Measurements from ENCODE around the gene LPP. TPM values are rescaled to one million over a fixed set of nuclear protein-coding genes. Genes with fewer than 3 reads are reported as not detected.

Gene LPP
- total and polyA plus RNA-seq, 2 donors (not counting 1 experiment from before 2014, with no cell fraction given): 7.6 to 81.7 TPM

DNA sequence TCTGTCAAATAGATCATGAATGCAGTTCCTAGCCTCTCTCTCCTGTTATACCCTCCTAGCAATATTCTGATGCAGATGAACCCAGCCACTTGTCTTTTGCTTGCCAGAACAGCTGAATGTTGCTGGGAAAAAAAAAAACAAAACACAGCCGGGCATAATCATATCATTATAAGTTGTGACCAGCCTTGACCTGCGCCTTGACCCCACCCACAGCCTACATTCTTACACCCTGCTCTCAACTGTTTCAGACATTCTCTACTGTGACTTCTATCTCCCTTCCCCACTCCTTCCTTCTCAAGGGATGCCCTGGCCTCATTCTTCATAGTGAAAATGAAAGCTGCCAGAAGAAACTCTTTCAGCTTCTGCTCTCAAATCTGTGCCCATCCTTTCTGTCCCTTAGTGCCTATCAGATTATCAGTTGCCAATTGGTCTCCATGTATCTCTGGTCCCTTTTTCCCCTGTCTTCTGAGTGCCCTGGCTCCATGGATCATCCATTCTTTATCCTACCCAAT, 628.7 kb downstream of the LPP start:
- Histone ChIP-seq H3K79me2 (ENCODE audit: control insufficient read depth, insufficient read depth, low read length) (no peaks in the 10 kb centered on the region), H4K20me1 (ENCODE audit: control insufficient read depth, insufficient read depth, low read length, poor library complexity, severe bottlenecking) (no peaks in the 10 kb centered on the region), H3K4me1 (ENCODE audit: control insufficient read depth in 2 of 2, insufficient read depth in 2 of 2, low read length in 2 of 2) (no peaks in the 10 kb centered on the region), H3K36me3 (replicated peaks in 1 of 2; ENCODE audit: control extremely low read depth in 1 of 2, control insufficient read depth in 1 of 2, extremely low read depth in 1 of 2, insufficient read depth in 2 of 2, low read length in 1 of 2) (no peaks in the 10 kb centered on the region), H3K9me3 (ENCODE audit: control extremely low read depth in 1 of 3, control insufficient read depth in 2 of 3, insufficient read depth in 1 of 3, low read length in 2 of 3) (no peaks in the 10 kb centered on the region), H3K27me3 (replicated peaks in 1 of 4; ENCODE audit: control extremely low read depth in 1 of 4, control insufficient read depth in 3 of 4, insufficient read depth in 4 of 4, low read length in 3 of 4) (no peaks in the 10 kb centered on the region), H3K9ac (ENCODE audit: low read length) (no peak overlapping the region), H3K4me3 (ENCODE audit: control extremely low read depth in 1 of 5, extremely low read depth in 1 of 5, insufficient read depth in 1 of 5, low read depth in 2 of 5, low read length in 4 of 5) (no peak overlapping the region), H3K27ac (ENCODE audit: low read length in 2 of 2) (no peak overlapping the region), H3K4me2 (replicated peaks; ENCODE audit: low read depth, low read length, poor library complexity, severe bottlenecking) (no peak overlapping the region), H2AFZ (ENCODE audit: insufficient read depth, low read depth, low read length, poor library complexity, severe bottlenecking) (no peak overlapping the region)
- Mint-ChIP-seq H3K9me3 (ENCODE audit: insufficient read depth) (peaks cover 3% of the 10 kb centered on the region), H3K4me3 (no peak overlapping the region), H3K4me1 (no peaks in the 10 kb centered on the region), H3K27ac (no peak overlapping the region), H3K27me3 (no peaks in the 10 kb centered on the region)
- CTCF ChIA-PET: interaction anchor here (1.8 kb wide), 1 partner anchor 1042 kb away, joined by 5 read pairs; no protein-coding TSS in a partner anchor
- DNase-seq (no peak), ATAC-seq (ENCODE audit: low read depth) (no peak)
- TF ChIP-seq EZH2 (IDR thresholded peaks at IDR 0.05; ENCODE audit: borderline replicate concordance, insufficient read depth, low read depth, low read length, poor library complexity, severe bottlenecking): no peak
- WGBS (ENCODE audit: insufficient coverage): 83% methylated on average over 2 of the region's 2 CpGs
- intact Hi-C loops (cut with micrococcal nuclease): no loop called here
- POLR2A ChIA-PET: no interaction called here

GRCh38 chr3:188786424-188786823, 632.5 kb downstream of the LPP start:
- no peaks in the 10 kb centered on the region for H3K27me3 Mint-ChIP-seq
- peaks cover 3% of the 10 kb centered on the region for H3K9me3 Mint-ChIP-seq (ENCODE audit: insufficient read depth)
- Histone ChIP-seq H3K27ac (ENCODE audit: low read length in 2 of 2) (no peak overlapping the region), H3K4me1 (ENCODE audit: control insufficient read depth in 2 of 2, insufficient read depth in 2 of 2, low read length in 2 of 2) (no peaks in the 10 kb centered on the region), H2AFZ (ENCODE audit: insufficient read depth, low read depth, low read length, poor library complexity, severe bottlenecking) (no peak overlapping the region), H3K79me2 (ENCODE audit: control insufficient read depth, insufficient read depth, low read length) (no peaks in the 10 kb centered on the region), H3K9me3 (ENCODE audit: control extremely low read depth in 1 of 3, control insufficient read depth in 2 of 3, insufficient read depth in 1 of 3, low read length in 2 of 3) (no peaks in the 10 kb centered on the region), H4K20me1 (ENCODE audit: control insufficient read depth, insufficient read depth, low read length, poor library complexity, severe bottlenecking) (no peaks in the 10 kb centered on the region), H3K27me3 (replicated peaks in 1 of 4; ENCODE audit: control extremely low read depth in 1 of 4, control insufficient read depth in 3 of 4, insufficient read depth in 4 of 4, low read length in 3 of 4) (no peaks in the 10 kb centered on the region), H3K4me3 (ENCODE audit: control extremely low read depth in 1 of 5, extremely low read depth in 1 of 5, insufficient read depth in 1 of 5, low read depth in 2 of 5, low read length in 4 of 5) (no peak overlapping the region), H3K9ac (ENCODE audit: low read length) (no peak overlapping the region), H3K36me3 (replicated peaks in 1 of 2; ENCODE audit: control extremely low read depth in 1 of 2, control insufficient read depth in 1 of 2, extremely low read depth in 1 of 2, insufficient read depth in 2 of 2, low read length in 1 of 2) (no peaks in the 10 kb centered on the region), H3K4me2 (replicated peaks; ENCODE audit: low read depth, low read length, poor library complexity, severe bottlenecking) (no peak overlapping the region)
- ChIA-PET POLR2A (no interaction called here), CTCF (interaction anchor here (1.5 kb wide), 1 partner anchor 168 kb away, joined by 3 read pairs; no protein-coding TSS in a partner anchor)
- intact Hi-C loops (cut with micrococcal nuclease): no loop called here
- ATAC-seq (ENCODE audit: low read depth) (no peak), DNase-seq (no peak)
- WGBS (ENCODE audit: insufficient coverage): no CpG with 5 or more reads among the region's 2 CpGs
- H3K4me3 Mint-ChIP-seq: no peak overlapping the region
- H3K4me1 Mint-ChIP-seq: no peaks in the 10 kb centered on the region
- no peak overlapping the region for H3K27ac Mint-ChIP-seq
- TF ChIP-seq, protein P1, sequence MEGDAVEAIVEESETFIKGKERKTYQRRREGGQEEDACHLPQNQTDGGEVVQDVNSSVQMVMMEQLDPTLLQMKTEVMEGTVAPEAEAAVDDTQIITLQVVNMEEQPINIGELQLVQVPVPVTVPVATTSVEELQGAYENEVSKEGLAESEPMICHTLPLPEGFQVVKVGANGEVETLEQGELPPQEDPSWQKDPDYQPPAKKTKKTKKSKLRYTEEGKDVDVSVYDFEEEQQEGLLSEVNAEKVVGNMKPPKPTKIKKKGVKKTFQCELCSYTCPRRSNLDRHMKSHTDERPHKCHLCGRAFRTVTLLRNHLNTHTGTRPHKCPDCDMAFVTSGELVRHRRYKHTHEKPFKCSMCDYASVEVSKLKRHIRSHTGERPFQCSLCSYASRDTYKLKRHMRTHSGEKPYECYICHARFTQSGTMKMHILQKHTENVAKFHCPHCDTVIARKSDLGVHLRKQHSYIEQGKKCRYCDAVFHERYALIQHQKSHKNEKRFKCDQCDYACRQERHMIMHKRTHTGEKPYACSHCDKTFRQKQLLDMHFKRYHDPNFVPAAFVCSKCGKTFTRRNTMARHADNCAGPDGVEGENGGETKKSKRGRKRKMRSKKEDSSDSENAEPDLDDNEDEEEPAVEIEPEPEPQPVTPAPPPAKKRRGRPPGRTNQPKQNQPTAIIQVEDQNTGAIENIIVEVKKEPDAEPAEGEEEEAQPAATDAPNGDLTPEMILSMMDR (IDR thresholded peaks at IDR 0.05): no peak
